Forelimb muscle (tissue), 1 donor: ENCODE results near the gene RNASEH2B. TPM values are rescaled to one million over a fixed set of nuclear protein-coding genes. Genes with fewer than 3 reads are reported as not detected.
A peak's percentile ranks its signal among the peaks of the same experiment; 100 is the strongest.

ENCODE experiments used
- DNase-seq: peaks from one replicate; pipeline ENCODE4 v3.0.0-alpha.2; 2013; ENCODE audit warnings: low read depth
- polyA plus RNA-seq: library from polyadenylated mRNA; unstranded; fragments of 120-200 nt; gene quantifications from one replicate; pipeline ENCODE4 v1.2.1, GENCODE V29; 2013; ENCODE audit not compliant: insufficient read length

RNASEH2B gene
- polyA plus RNA-seq, 1 donor = 37.6 TPM

DNA sequence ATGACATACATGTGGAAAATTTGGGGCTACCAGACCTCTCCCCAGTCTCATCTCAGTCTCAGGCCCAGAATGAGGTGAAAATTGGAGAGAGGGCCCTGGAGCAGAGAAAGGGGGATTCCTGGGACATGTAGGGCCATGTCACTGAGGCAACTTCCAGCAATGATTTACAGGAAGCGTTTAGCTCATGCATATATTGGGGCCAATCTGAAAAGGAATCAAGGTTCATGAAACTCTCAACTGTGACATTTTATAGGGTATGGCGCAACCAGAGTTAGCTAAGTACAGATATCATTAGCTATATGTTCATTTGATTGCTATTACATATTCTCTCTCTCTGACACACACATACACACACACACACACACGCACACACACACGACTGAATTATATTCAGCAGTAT is 86.3 kb downstream of the RNASEH2B start:
- DNase-seq = no peak

- no peak for DNase-seq
Observed at GRCh38 chr13:50998326-50998725, 88.7 kb downstream of the RNASEH2B start.

DNA sequence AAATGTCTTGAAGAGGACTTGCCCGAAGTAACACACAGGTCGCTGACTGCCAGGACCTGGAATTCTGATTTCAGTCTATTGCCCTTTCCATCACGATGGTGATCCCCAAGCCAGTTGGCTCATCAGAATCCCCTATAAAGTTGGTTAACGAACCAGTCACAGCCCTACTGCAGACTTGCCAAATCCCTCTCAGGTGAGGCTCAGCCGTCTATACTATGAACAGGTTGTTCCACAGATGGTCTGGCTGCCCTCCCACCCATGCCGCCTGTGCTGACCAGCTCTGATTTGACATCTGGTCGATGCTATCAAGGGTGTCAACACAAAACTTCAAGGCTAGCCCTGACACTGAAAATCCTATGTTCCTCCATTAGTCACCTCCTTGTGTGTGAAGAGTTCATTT is 90.0 kb downstream of the RNASEH2B start:
- DNase-seq = no peak

GRCh38 chr13:51000061-51000460 is 90.5 kb downstream of the RNASEH2B start:
- DNase-seq = no peak

- DNase-seq = peak; percentile 75
Observed at GRCh38 chr13:51000571-51001260, 91.1 kb downstream of the RNASEH2B start.

DNA sequence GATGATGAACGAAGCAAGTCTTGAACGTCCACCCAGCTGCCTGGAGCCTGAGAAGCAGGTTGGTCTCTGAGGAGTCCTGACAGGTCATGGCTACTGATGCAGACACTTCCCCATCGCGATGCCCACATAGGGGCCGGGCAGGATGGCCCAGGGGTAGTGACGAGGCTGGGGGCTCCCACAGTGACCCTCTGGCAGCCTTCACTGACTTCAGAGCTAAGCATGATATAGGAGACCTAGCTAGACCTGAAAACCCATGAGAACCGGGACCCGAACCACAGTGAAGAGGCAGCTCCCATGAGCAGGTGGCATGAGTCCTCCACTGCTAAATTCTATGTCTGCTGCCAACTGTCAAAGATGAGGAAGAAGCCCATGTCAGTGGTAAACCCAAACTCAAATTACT is 91.7 kb downstream of the RNASEH2B start:
- DNase-seq = no peak

DNA sequence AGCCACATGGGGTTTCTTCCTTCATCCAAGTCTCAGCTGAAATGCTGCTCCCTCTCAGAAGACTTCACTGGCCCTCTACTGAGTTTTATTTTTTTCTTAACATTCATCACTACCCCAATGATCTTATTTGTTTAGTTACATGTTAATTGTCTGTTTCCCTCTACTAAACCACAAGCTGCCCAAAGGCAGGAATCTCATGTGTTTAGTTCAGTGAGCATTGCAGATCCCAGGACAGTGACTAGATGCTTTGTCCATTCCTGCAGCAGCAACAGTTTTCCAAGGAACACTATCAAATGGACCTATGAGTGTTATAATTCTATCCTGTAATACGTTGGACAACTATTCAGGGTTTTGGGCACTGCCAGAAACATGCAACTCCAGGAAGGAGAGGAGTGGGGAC is 93.1 kb downstream of the RNASEH2B start:
- DNase-seq = no peak

DNA sequence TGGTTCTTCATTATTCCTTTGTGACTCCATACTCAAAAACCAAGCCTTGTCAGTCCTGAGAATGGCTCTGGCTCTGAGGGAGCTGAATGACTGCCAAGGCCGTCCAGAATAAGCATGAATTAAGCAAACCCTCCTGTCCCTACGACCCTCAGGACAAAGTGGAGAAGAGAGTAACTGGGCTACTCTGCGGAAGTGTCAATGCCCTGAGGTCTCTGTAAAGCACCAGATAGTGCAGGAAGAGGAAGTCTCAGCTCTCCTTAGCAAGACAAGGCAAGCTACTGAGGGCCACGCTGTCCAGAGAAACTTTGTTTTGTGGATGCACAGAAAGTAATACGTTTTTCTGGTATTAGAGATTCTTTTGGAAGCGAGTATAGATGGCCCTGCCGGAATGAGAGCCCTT is 94.1 kb downstream of the RNASEH2B start:
- no peak for DNase-seq

- DNase-seq = no peak
Observed at GRCh38 chr13:51004111-51004865, 94.7 kb downstream of the RNASEH2B start.

GRCh38 chr13:51004918-51005460 is 95.4 kb downstream of the RNASEH2B start:
- DNase-seq = no peak

- no peak for DNase-seq
Observed at GRCh38 chr13:51005566-51005965, 96.0 kb downstream of the RNASEH2B start.

Other genes with a start within 250 kb of the RNASEH2B start
- 0.16 TPM for gene DLEU7, start 66.1 kb upstream of the RNASEH2B start, polyA plus RNA-seq
- gene C13orf42, start 201.5 kb downstream of the RNASEH2B start, polyA plus RNA-seq = 0.05 TPM